SU-DHL-6 (cell line): ENCODE measurements around the gene ATP9B.

ENCODE experiments used
- H2AFZ ChIP-seq: fragments of 200-600 bp; sonication (generic); 2 replicates; pipeline ENCODE4 v1.6.1; 2014; ENCODE audit warnings: low read depth, mild to moderate bottlenecking, moderate library complexity, mixed read lengths, antibody characterized with exemption, low read length; ENCODE audit not compliant: severe bottlenecking
- H3F3A ChIP-seq: fragments of 200-600 bp; shearing (Covaris generic); 2 replicates; pipeline ENCODE4 v1.6.0; 2016; ENCODE audit warnings: antibody characterized with exemption, mild to moderate bottlenecking; ENCODE audit not compliant: insufficient read depth
- H3K27ac ChIP-seq: fragments of 200-600 bp; sonication (generic); 2 replicates; pipeline ENCODE4 v1.5.1; 2016; ENCODE audit warnings: low read depth, mild to moderate bottlenecking, low read length, moderate library complexity, mixed read lengths
- H3K27me3 ChIP-seq: fragments of 200-600 bp; sonication (generic), shearing (Covaris generic); 2 replicates; pipeline ENCODE4 v1.6.0; 2014; ENCODE audit warnings: mild to moderate bottlenecking, low read length
- H3K36me3 ChIP-seq: fragments of 200-600 bp; sonication (generic); 2 replicates; pipeline ENCODE4 v1.6.1; 2014; ENCODE audit warnings: mild to moderate bottlenecking, low read length, mixed read lengths
- H3K4me2 ChIP-seq: fragments of 300-600, 200-600 bp; shearing (Covaris generic), sonication (generic); 2 replicates; pipeline ENCODE4 v1.6.0; 2014; ENCODE audit warnings: low read length, low read depth, mild to moderate bottlenecking; ENCODE audit not compliant: poor library complexity, severe bottlenecking
- H3K4me3 ChIP-seq: fragments of 200-600 bp; sonication (generic); 2 replicates; pipeline ENCODE4 v1.5.1; 2014; ENCODE audit warnings: antibody characterized with exemption, low read length, mild to moderate bottlenecking, mixed read lengths; ENCODE audit not compliant: insufficient read depth, poor library complexity, severe bottlenecking
- H3K79me2 ChIP-seq: fragments of 200-600 bp; sonication (generic); 2 replicates; pipeline ENCODE4 v1.6.1; 2014; ENCODE audit warnings: mild to moderate bottlenecking, low read length, moderate library complexity; ENCODE audit not compliant: insufficient read depth
- H3K9ac ChIP-seq: fragments of 200-600 bp; sonication (generic); 2 replicates; pipeline ENCODE4 v1.7.0; 2014; ENCODE audit warnings: mild to moderate bottlenecking, low read length
- H3K9me2 ChIP-seq: fragments of 200-600 bp; sonication (generic); replicated peaks from 2 replicates; pipeline ENCODE4 v1.6.1; 2014; ENCODE audit warnings: low read length; ENCODE audit not compliant: insufficient read depth
- H3K9me3 ChIP-seq: fragments of 200-600 bp; sonication (generic); 2 replicates; pipeline ENCODE4 v1.6.1; 2014; ENCODE audit warnings: low read length, mixed read lengths; ENCODE audit not compliant: insufficient read depth
- H4K20me1 ChIP-seq: fragments of 200-600 bp; sonication (generic); 2 replicates; pipeline ENCODE4 v1.6.1; 2014; ENCODE audit warnings: low read depth, mild to moderate bottlenecking, antibody characterized with exemption, low read length, moderate library complexity, mixed read lengths
- EZH2phosphoT487 ChIP-seq: fragments of 200-600 bp; sonication (generic), shearing (Covaris generic); conservative IDR thresholded peaks from 2 replicates; pipeline ENCODE4 v1.6.1; 2018; ENCODE audit warnings: mild to moderate bottlenecking, antibody characterized with exemption, low read length, moderate library complexity, mixed read lengths
- TF ChIP-seq, protein P1 (sequence below): fragments of 200-600 bp; sonication (generic); IDR thresholded peaks from one replicate; pipeline ENCODE4 v1.5.1; 2017; ENCODE audit warnings: antibody characterized with exemption, mild to moderate bottlenecking, low read length, moderate library complexity; ENCODE audit not compliant: insufficient read depth, poor library complexity, severe bottlenecking

ATP9B gene

DNA sequence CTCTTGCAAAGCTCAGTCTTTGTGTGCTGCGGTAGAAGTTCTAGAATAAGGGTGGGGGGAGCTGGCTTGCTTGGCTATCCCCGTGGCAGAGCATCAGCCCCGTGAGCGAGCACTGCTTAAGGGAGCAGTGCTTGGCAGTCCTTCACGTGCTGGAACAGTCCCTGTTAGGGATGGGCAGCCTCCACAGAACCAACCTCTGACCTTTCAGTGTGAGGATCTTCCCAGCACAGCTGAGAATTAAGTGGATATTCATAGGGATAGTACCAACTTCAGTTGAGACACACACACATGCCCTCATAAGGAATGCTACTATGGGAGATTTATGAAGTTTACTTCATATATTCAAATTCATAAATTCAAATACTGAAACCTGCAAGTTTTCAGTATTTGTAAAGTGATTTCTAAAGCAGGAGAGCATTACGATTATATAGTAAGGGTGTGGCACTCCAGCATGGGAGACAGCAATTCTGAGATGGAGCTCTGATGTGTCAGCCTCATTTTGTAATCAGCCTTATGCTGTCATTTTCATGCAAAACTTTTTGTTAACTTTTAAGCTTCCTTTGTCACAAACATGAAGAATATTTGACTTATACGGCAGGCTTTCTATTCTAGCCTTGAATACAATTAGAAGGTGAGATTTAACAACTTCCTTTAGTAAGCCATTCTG, 39.5 kb downstream of the ATP9B start:
- no peak overlapping the region for H3K4me3 ChIP-seq
- H4K20me1 ChIP-seq, result 0 out of 2 replicates have a peak, but pooled peaks cover 6% of the 10 kb centered on the region
- no peaks in the 10 kb centered on the region for H3F3A ChIP-seq
- no peaks in the 10 kb centered on the region for H3K27me3 ChIP-seq
- H3K4me2 ChIP-seq, result no peak overlapping the region
- H3K79me2 ChIP-seq, result 0 out of 2 replicates have a peak, but pooled peaks cover 5% of the 10 kb centered on the region
- H3K27ac ChIP-seq, result no peak overlapping the region
- H3K9me2 ChIP-seq, result no peaks in the 10 kb centered on the region
- no peaks in the 10 kb centered on the region for H3K9me3 ChIP-seq
- TF ChIP-seq, protein P1, sequence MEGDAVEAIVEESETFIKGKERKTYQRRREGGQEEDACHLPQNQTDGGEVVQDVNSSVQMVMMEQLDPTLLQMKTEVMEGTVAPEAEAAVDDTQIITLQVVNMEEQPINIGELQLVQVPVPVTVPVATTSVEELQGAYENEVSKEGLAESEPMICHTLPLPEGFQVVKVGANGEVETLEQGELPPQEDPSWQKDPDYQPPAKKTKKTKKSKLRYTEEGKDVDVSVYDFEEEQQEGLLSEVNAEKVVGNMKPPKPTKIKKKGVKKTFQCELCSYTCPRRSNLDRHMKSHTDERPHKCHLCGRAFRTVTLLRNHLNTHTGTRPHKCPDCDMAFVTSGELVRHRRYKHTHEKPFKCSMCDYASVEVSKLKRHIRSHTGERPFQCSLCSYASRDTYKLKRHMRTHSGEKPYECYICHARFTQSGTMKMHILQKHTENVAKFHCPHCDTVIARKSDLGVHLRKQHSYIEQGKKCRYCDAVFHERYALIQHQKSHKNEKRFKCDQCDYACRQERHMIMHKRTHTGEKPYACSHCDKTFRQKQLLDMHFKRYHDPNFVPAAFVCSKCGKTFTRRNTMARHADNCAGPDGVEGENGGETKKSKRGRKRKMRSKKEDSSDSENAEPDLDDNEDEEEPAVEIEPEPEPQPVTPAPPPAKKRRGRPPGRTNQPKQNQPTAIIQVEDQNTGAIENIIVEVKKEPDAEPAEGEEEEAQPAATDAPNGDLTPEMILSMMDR, result no peak
- no peak for TF ChIP-seq EZH2phosphoT487
- H3K36me3 ChIP-seq, result no peaks in the 10 kb centered on the region
- no peak overlapping the region for H3K9ac ChIP-seq
- H2AFZ ChIP-seq, result no peak overlapping the region

DNA sequence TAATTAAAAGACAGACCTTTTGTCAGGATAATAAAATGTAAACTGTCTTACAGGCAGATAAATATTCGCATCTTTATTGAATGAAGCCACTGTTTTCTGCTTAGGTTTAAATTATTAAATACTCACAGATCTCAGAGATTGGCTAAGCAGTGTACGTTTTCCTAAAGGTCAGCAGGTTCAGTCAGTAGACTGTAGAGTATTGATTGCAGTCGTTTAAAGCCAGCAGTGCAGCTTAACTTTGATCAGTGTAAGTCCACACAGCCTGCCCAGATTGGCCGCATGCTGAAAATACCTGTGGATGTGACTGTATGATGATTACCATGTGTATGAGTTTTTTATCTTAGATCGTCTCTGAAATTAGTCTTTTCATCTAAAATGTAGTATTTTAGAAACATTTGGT, 42.3 kb downstream of the ATP9B start:
- Histone ChIP-seq H2AFZ (no peak overlapping the region), H3K4me3 (no peak overlapping the region), H3K4me2 (no peak overlapping the region), H3F3A (no peaks in the 10 kb centered on the region), H3K27ac (no peak overlapping the region), H4K20me1 (0 out of 2 replicates have a peak, but pooled peaks cover 6% of the 10 kb centered on the region), H3K36me3 (peaks cover 6% of the 10 kb centered on the region; the same call in 1 of the 2 replicates), H3K27me3 (no peaks in the 10 kb centered on the region), H3K9ac (no peak overlapping the region), H3K79me2 (no peaks in the 10 kb centered on the region), H3K9me2 (no peaks in the 10 kb centered on the region), H3K9me3 (no peaks in the 10 kb centered on the region)
- no peak for TF ChIP-seq EZH2phosphoT487
- TF ChIP-seq, protein P1, result no peak

DNA sequence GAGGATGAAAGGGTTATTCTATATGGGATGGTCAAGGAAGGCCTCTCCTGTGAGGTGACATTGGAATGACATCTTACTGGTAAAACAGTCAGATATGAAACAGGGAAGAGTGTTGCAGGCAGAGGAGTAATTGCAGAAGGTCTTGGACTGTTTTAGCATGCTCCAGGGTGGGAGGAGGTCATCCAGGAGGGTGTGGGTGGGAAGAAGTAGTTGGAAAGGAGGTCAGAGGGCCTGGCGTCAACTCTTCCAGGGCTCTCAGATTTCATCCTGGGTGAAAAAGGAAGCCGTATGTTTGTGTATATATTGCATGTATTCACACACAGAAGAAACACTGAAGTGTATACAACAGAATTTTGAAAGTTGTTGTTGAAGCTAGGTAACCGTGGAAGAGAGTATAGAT, 48.2 kb downstream of the ATP9B start:
- Histone ChIP-seq H3K27me3 (no peaks in the 10 kb centered on the region), H3K4me2 (no peak overlapping the region), H3K36me3 (peaks cover 6% of the 10 kb centered on the region; the same call in 1 of the 2 replicates), H3K27ac (no peak overlapping the region), H4K20me1 (no peaks in the 10 kb centered on the region), H3K9me3 (no peaks in the 10 kb centered on the region), H3K9me2 (no peaks in the 10 kb centered on the region), H2AFZ (no peak overlapping the region), H3K79me2 (no peaks in the 10 kb centered on the region), H3K4me3 (no peak overlapping the region), H3K9ac (no peak overlapping the region), H3F3A (no peaks in the 10 kb centered on the region)
- TF ChIP-seq, protein P1, result no peak
- TF ChIP-seq EZH2phosphoT487, result no peak
